ENCODE data around the gene CSTPP1. TPM values are rescaled to one million over a fixed set of nuclear protein-coding genes. Genes with fewer than 3 reads are reported as not detected.

CSTPP1 gene
- total and polyA plus RNA-seq, 2 of the 8 experiments (the other 6 are each of a cell fraction or from before 2014, with no cell fraction given) = 24.2 to 28.7 TPM

DNA sequence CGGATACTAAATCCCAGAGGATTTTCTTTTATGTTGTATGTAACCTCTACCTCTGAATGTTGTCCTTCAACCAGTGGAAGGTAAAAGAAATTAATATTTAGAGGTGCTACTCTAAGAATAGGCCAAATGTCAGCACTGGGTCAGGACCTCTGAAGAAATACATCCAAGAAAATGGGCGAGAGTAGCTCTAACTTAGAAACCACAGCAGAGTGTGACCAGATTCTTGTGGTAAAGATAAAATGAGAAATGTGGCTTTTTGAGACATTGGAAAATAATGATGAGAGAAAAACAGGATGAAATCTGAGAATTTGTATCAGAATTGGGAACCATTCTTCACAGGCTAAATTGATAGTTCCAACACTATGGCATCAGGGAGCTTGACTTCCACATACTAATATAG lies 63.5 kb downstream of the CSTPP1 start:
- Histone ChIP-seq H2BK15ac (ENCODE audit: low read length) (no peak overlapping the region), H3K4me3 (ENCODE audit: extremely low read depth in 1 of 4, insufficient read depth in 2 of 4, low read depth in 3 of 4, low read length in 4 of 4) (no peak overlapping the region), H3K4ac (replicated peaks; ENCODE audit: insufficient read length, low read depth, low read length) (no peak overlapping the region), H4K8ac (ENCODE audit: extremely low read depth, insufficient read depth, low read length) (no peak overlapping the region), H3K18ac (ENCODE audit: extremely low read depth, low read length) (no peak overlapping the region), H2AK5ac (ENCODE audit: low read depth, low read length) (no peak overlapping the region), H4K5ac (ENCODE audit: insufficient read length, low read depth, low read length) (no peak overlapping the region), H3K4me1 (replicated peaks in 1 of 4; ENCODE audit: control insufficient read depth in 3 of 4, insufficient read depth in 4 of 4, low read length in 3 of 4) (no peaks in the 10 kb centered on the region; a peak in 2 of 7 replicates), H3K9me3 (ENCODE audit: insufficient read depth in 2 of 2, low read depth in 1 of 2, low read length in 1 of 2) (no peaks in the 10 kb centered on the region), H2AFZ (ENCODE audit: low read length) (no peak overlapping the region), H3K27ac (ENCODE audit: low read depth, low read length) (no peak overlapping the region), H3K56ac (replicated peaks; ENCODE audit: insufficient read length, low read depth, low read length) (no peak overlapping the region), H3K27me3 (replicated peaks in 1 of 4; ENCODE audit: control insufficient read depth in 3 of 4, extremely low read depth in 1 of 4, insufficient read depth in 3 of 4, low read length in 3 of 4) (no peaks in the 10 kb centered on the region), H3K79me1 (ENCODE audit: low read depth, low read length) (no peaks in the 10 kb centered on the region), H2BK5ac (ENCODE audit: low read depth, low read length) (no peak overlapping the region), H3K36me3 (ENCODE audit: control insufficient read depth in 2 of 4, insufficient read depth in 4 of 4, low read length in 3 of 4) (no peaks in the 10 kb centered on the region), H3K14ac (ENCODE audit: insufficient read length) (no peak overlapping the region), H3K23ac (ENCODE audit: insufficient read length) (no peak overlapping the region), H4K91ac (replicated peaks; ENCODE audit: insufficient read length, low read length) (no peak overlapping the region), H3K23me2 (ENCODE audit: low read depth, low read length) (no peaks in the 10 kb centered on the region), H2BK12ac (ENCODE audit: low read depth, low read length) (no peak overlapping the region), H3K4me2 (ENCODE audit: insufficient read depth in 1 of 2, low read depth in 2 of 2, low read length in 2 of 2) (no peak overlapping the region), H2BK120ac (replicated peaks; ENCODE audit: low read depth, low read length) (no peak overlapping the region), H2BK20ac (ENCODE audit: low read length) (no peak overlapping the region), H3K9ac (replicated peaks in 1 of 4; ENCODE audit: extremely low read depth in 1 of 4, low read depth in 3 of 4, low read length in 3 of 4) (no peak overlapping the region), H3K79me2 (ENCODE audit: control insufficient read depth in 1 of 2, insufficient read depth in 2 of 2, low read length in 2 of 2) (no peaks in the 10 kb centered on the region), H4K20me1 (replicated peaks in 1 of 2; ENCODE audit: control insufficient read depth in 1 of 2, insufficient read depth in 2 of 2, low read length in 2 of 2) (no peaks in the 10 kb centered on the region)
- WGBS, 2 experiments (ENCODE audit: extremely low coverage in 1 of 2, insufficient coverage in 1 of 2, insufficient read length in 1 of 2, insufficient replicate concordance in 2 of 2, low coverage in 1 of 2, low lambda C conversion rate in 2 of 2, missing lambda C conversion rate in 1 of 2) = 87% methylated on average over 2 of the region's 2 CpGs; no CpG with 5 or more reads in 1 of the 2 experiments
- CTCF ChIA-PET (ENCODE audit: partially characterized antibody) = interaction anchor here (1.0 to 2.9 kb wide), 4 partner anchors 14 to 153 kb away, joined by 3 to 14 read pairs (median 4); no protein-coding TSS in a partner anchor
- DNase-seq (ENCODE audit: low read depth in 1 of 2, low spot score in 2 of 2) = no peak
- FAIRE-seq = no peak
- POLR2A ChIA-PET (ENCODE audit: partially characterized antibody) = interaction anchor here (1.0 to 1.1 kb wide), 2 partner anchors 10 to 142 kb away, joined by 3 read pairs; no protein-coding TSS in a partner anchor
- TF ChIP-seq, protein P1, sequence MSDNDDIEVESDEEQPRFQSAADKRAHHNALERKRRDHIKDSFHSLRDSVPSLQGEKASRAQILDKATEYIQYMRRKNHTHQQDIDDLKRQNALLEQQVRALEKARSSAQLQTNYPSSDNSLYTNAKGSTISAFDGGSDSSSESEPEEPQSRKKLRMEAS (IDR thresholded peaks at IDR 0.05) = no peak
- TF ChIP-seq TAF7 (optimal IDR thresholded peaks at IDR 0.05; ENCODE audit: borderline replicate concordance, low read depth, low read length) (no peak), TAF1 (IDR thresholded peaks at IDR 0.05; ENCODE audit: low read depth, low read length) (no peak), RBBP5 (IDR thresholded peaks at IDR 0.05; ENCODE audit: borderline replicate concordance, low read depth, low read length) (no peak), EZH2 (IDR thresholded peaks at IDR 0.05; ENCODE audit: low read depth, low read length, severe bottlenecking) (no peak), POLR2A (IDR thresholded peaks at IDR 0.05; ENCODE audit: control extremely low read depth in 1 of 2, low read depth in 2 of 2, low read length in 2 of 2) (no peak), EGR1 (IDR thresholded peaks at IDR 0.05; ENCODE audit: borderline replicate concordance, low read depth, low read length) (no peak), TBP (IDR thresholded peaks at IDR 0.05; ENCODE audit: low read depth, low read length) (no peak), KDM4A (IDR thresholded peaks at IDR 0.05; ENCODE audit: low read depth, low read length, severe bottlenecking) (no peak), HDAC2 (IDR thresholded peaks at IDR 0.05; ENCODE audit: borderline replicate concordance in 1 of 2, low read depth in 2 of 2, low read length in 2 of 2) (no peak), ZNF274 (IDR thresholded peaks at IDR 0.05; ENCODE audit: borderline replicate concordance, extremely low read depth, low read length) (no peak), POU5F1 (IDR thresholded peaks at IDR 0.05; ENCODE audit: low read depth, low read length) (no peak)
- TF ChIP-seq, protein P2, sequence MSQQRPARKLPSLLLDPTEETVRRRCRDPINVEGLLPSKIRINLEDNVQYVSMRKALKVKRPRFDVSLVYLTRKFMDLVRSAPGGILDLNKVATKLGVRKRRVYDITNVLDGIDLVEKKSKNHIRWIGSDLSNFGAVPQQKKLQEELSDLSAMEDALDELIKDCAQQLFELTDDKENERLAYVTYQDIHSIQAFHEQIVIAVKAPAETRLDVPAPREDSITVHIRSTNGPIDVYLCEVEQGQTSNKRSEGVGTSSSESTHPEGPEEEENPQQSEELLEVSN (IDR thresholded peaks at IDR 0.05) = no peak
